ENCODE data around the gene CCDC197.

CCDC197 gene

GRCh38 chr14:93977790-93978581 lies 19.1 kb upstream of the CCDC197 start:
- DNase-seq (ENCODE audit: low spot score) = no peak

GRCh38 chr14:93978735-93979134 lies 18.4 kb upstream of the CCDC197 start:
- no peak for DNase-seq (ENCODE audit: low spot score)

GRCh38 chr14:93980456-93981201 lies 16.5 kb upstream of the CCDC197 start:
- no peak for DNase-seq (ENCODE audit: low spot score)

GRCh38 chr14:93981316-93982229 lies 15.5 kb upstream of the CCDC197 start:
- DNase-seq (ENCODE audit: low spot score) = no peak

- no peak for DNase-seq (ENCODE audit: low spot score)
Observed at GRCh38 chr14:93982230-93983007, 14.7 kb upstream of the CCDC197 start.

- no peak for DNase-seq (ENCODE audit: low spot score)
Observed at GRCh38 chr14:93984070-93984469, 13.0 kb upstream of the CCDC197 start.

- DNase-seq (ENCODE audit: low spot score) = peak; percentile 54
Observed at GRCh38 chr14:93984987-93985410, 12.1 kb upstream of the CCDC197 start.

- no peak for DNase-seq (ENCODE audit: low spot score)
Observed at GRCh38 chr14:93986955-93987354, 10.1 kb upstream of the CCDC197 start.

GRCh38 chr14:93987376-93987775 lies 9.7 kb upstream of the CCDC197 start:
- no peak for DNase-seq (ENCODE audit: low spot score)

GRCh38 chr14:93987815-93988476 lies 9.2 kb upstream of the CCDC197 start:
- DNase-seq (ENCODE audit: low spot score) = no peak

- no peak for DNase-seq (ENCODE audit: low spot score)
Observed at GRCh38 chr14:93989939-93990338, 7.2 kb upstream of the CCDC197 start.

GRCh38 chr14:93991212-93991611 lies 5.9 kb upstream of the CCDC197 start:
- no peak for DNase-seq (ENCODE audit: low spot score)

- no peak for DNase-seq (ENCODE audit: low spot score)
Observed at GRCh38 chr14:93991649-93992048, 5.5 kb upstream of the CCDC197 start.

GRCh38 chr14:93993382-93993781 lies 3.7 kb upstream of the CCDC197 start:
- DNase-seq (ENCODE audit: low spot score) = no peak

- DNase-seq (ENCODE audit: low spot score) = no peak
Observed at GRCh38 chr14:93994919-93995682, 2.0 kb upstream of the CCDC197 start.

- no peak for DNase-seq (ENCODE audit: low spot score)
Observed at GRCh38 chr14:93996130-93996695, 888 bp upstream of the CCDC197 start.

GRCh38 chr14:93997916-93998870 lies 1.1 kb downstream of the CCDC197 start:
- no peak for DNase-seq (ENCODE audit: low spot score)

- no peak for DNase-seq (ENCODE audit: low spot score)
Observed at GRCh38 chr14:93998871-93999403, 1.8 kb downstream of the CCDC197 start.
